ENCODE data around the gene PCK1.

The PCK1 gene

GRCh38 chr20:57536771-57537724 is 23.9 kb upstream of the PCK1 start:
- no peak for DNase-seq

- no peak for DNase-seq
Observed at GRCh38 chr20:57537822-57538221, 23.1 kb upstream of the PCK1 start.

- DNase-seq, result no peak
Observed at GRCh38 chr20:57539889-57540288, 21.0 kb upstream of the PCK1 start.

GRCh38 chr20:57540890-57541580 is 19.9 kb upstream of the PCK1 start:
- DNase-seq, result no peak

- DNase-seq, result no peak
Observed at GRCh38 chr20:57543754-57544153, 17.2 kb upstream of the PCK1 start.

GRCh38 chr20:57544838-57545564 is 15.9 kb upstream of the PCK1 start:
- no peak for DNase-seq

- DNase-seq, result no peak
Observed at GRCh38 chr20:57545927-57546662, 14.8 kb upstream of the PCK1 start.

GRCh38 chr20:57546956-57547649 is 13.8 kb upstream of the PCK1 start:
- no peak for DNase-seq

GRCh38 chr20:57548177-57549058 is 12.5 kb upstream of the PCK1 start:
- no peak for DNase-seq

- no peak for DNase-seq
Observed at GRCh38 chr20:57552471-57552870, 8.4 kb upstream of the PCK1 start.

- no peak for DNase-seq
Observed at GRCh38 chr20:57553376-57554018, 7.4 kb upstream of the PCK1 start.

GRCh38 chr20:57555457-57556184 is 5.3 kb upstream of the PCK1 start:
- DNase-seq, result no peak

GRCh38 chr20:57556980-57557274 is 4.0 kb upstream of the PCK1 start:
- no peak for DNase-seq

- DNase-seq, result no peak
Observed at GRCh38 chr20:57557926-57558613, 2.8 kb upstream of the PCK1 start.

GRCh38 chr20:57558614-57559288 is 2.2 kb upstream of the PCK1 start:
- no peak for DNase-seq

- DNase-seq, result no peak
Observed at GRCh38 chr20:57559289-57559634, 1.6 kb upstream of the PCK1 start.

GRCh38 chr20:57559658-57560553 is 1.0 kb upstream of the PCK1 start:
- no peak for DNase-seq
